Endothelial cell of umbilical vein (primary cell): ENCODE data around the gene CACNB4. TPM values are rescaled to one million over a fixed set of nuclear protein-coding genes. Genes with fewer than 3 reads are reported as not detected.

Experiments used
- BruUV-seq: library from RNA; stranded (reverse); fragments of 400-500 nt; replicated peaks from 2 replicates; lab custom pipeline; 2021; lab: Mats Ljungman, UMichigan
- CTCF ChIA-PET: fragments of 300-600, 350-600 bp; sonication (Branson Sonifier 250); formaldehyde crosslinking; loops from one replicate; lab custom pipeline; 2021; ENCODE audit warnings: antibody characterized with exemption, inconsistent platforms; lab: Charles Lee
- POLR2A ChIA-PET: fragments of 300-600, 350-600 bp; sonication (Branson Sonifier 250); formaldehyde crosslinking; loops from one replicate; lab custom pipeline; 2021; ENCODE audit warnings: antibody characterized with exemption, inconsistent platforms; lab: Charles Lee
- DNase-seq: peaks from one replicate; pipeline ENCODE4 v3.0.0-alpha.2; 2011; ENCODE audit warnings: low read depth, low spot score
- FAIRE-seq: peaks from 2 replicates; lab custom pipeline; 2011; peaks lifted over from hg19 to GRCh38; lab: Jason Lieb, UNC
- H2AFZ ChIP-seq: 2 replicates; pipeline ENCODE4 v1.6.0; 2012; ENCODE audit warnings: low read depth, low read length, control low read depth, inconsistent platforms
- H3K27ac ChIP-seq: 2 replicates; pipeline ENCODE4 v1.5.1; 2011; ENCODE audit warnings: low read depth, mild to moderate bottlenecking, control low read depth, low read length, moderate library complexity; ENCODE audit not compliant: insufficient read depth
- H3K27me3 ChIP-seq, 2 experiments: 2 replicates each; pipeline versions ENCODE4 v1.6.0 to v1.6.1; 2011; ENCODE audit warnings: low read length in 2 of 2, mixed read lengths in 1 of 2; ENCODE audit not compliant: control insufficient read depth in 2 of 2, insufficient read depth in 2 of 2
- H3K36me3 ChIP-seq, 2 experiments: 2 replicates in 1 of 2; 3 replicates in 1 of 2; pipeline ENCODE4 v1.5.1; 2011; ENCODE audit warnings: low read length in 2 of 2, mild to moderate bottlenecking in 1 of 2, moderate library complexity in 1 of 2; ENCODE audit not compliant: control insufficient read depth in 2 of 2, insufficient read depth in 2 of 2; ENCODE audit errors: extremely low read depth in 1 of 2
- H3K4me1 ChIP-seq: 3 replicates; pipeline ENCODE4 v1.5.1; 2011; ENCODE audit warnings: mild to moderate bottlenecking, low read length; ENCODE audit not compliant: control insufficient read depth, insufficient read depth; ENCODE audit errors: extremely low read depth
- H3K4me2 ChIP-seq: 2 replicates; pipeline ENCODE4 v1.6.1; 2011; ENCODE audit warnings: low read length, control low read depth, mixed read lengths; ENCODE audit not compliant: insufficient read depth
- H3K4me3 ChIP-seq, 3 experiments: fragments of 200-600 bp in 1 of 3; sonication (generic), shearing (Covaris generic) in 1 of 3; replicated peaks in 1 of 3; 2 replicates each; pipeline ENCODE4 v1.5.1; 2011 to 2016; ENCODE audit warnings: control low read depth in 3 of 3, low read length in 3 of 3, mild to moderate bottlenecking in 2 of 3, inconsistent platforms in 1 of 3, low read depth in 1 of 3, moderate library complexity in 1 of 3; ENCODE audit not compliant: insufficient read depth in 1 of 3
- H3K79me2 ChIP-seq: 2 replicates; pipeline ENCODE4 v1.6.0; 2012; ENCODE audit warnings: low read length, inconsistent platforms; ENCODE audit not compliant: control insufficient read depth, insufficient read depth
- H3K9ac ChIP-seq: replicated peaks from 2 replicates; pipeline ENCODE3; 2011; ENCODE audit warnings: low read length, control low read depth; ENCODE audit not compliant: insufficient read depth; ENCODE audit errors: extremely low read depth
- H3K9me1 ChIP-seq: replicated peaks from 3 replicates; pipeline ENCODE4 v1.6.0; 2011; ENCODE audit warnings: mild to moderate bottlenecking, low read length; ENCODE audit not compliant: control insufficient read depth, insufficient read depth; ENCODE audit errors: extremely low read depth
- H3K9me3 ChIP-seq: replicated peaks from 2 replicates; pipeline ENCODE4 v1.5.1; 2012; ENCODE audit warnings: low read length, inconsistent platforms; ENCODE audit not compliant: control insufficient read depth, insufficient read depth
- H4K20me1 ChIP-seq: replicated peaks from 2 replicates; pipeline ENCODE3; 2011; ENCODE audit warnings: mild to moderate bottlenecking, low read length; ENCODE audit not compliant: control insufficient read depth, insufficient read depth; ENCODE audit errors: extremely low read depth
- EZH2 ChIP-seq: IDR thresholded peaks from 2 replicates; pipeline ENCODE4 v1.6.1; 2012; ENCODE audit warnings: borderline replicate concordance, low read depth, mild to moderate bottlenecking, moderate library complexity, low read length, inconsistent platforms; ENCODE audit not compliant: severe bottlenecking
- FOS ChIP-seq: IDR thresholded peaks from 2 replicates; pipeline ENCODE4 v1.6.1; 2011; ENCODE audit warnings: mild to moderate bottlenecking, low read length, moderate library complexity, borderline replicate concordance; ENCODE audit not compliant: insufficient read depth
- GATA2 ChIP-seq: IDR thresholded peaks from 2 replicates; pipeline ENCODE4 v1.7.0; 2011; ENCODE audit warnings: low read depth, mild to moderate bottlenecking, moderate library complexity, mixed read lengths, low read length; ENCODE audit not compliant: insufficient read length, insufficient read depth
- JUN ChIP-seq: IDR thresholded peaks from 2 replicates; pipeline ENCODE4 v1.6.1; 2011; ENCODE audit warnings: borderline replicate concordance, low read depth; ENCODE audit not compliant: insufficient read length, insufficient read depth
- MYC ChIP-seq: IDR thresholded peaks from one replicate; pipeline ENCODE4 v1.6.1; 2011; ENCODE audit warnings: mild to moderate bottlenecking, low read depth, low read length
- POLR2A ChIP-seq: IDR thresholded peaks from 2 replicates; pipeline ENCODE4 v1.6.1; 2012; ENCODE audit warnings: low read depth, mild to moderate bottlenecking, control low read depth, low read length
- POLR2AphosphoS5 ChIP-seq: IDR thresholded peaks from 2 replicates; pipeline ENCODE4 v1.6.1; 2012; ENCODE audit warnings: low read depth, mild to moderate bottlenecking, control low read depth, low read length, moderate library complexity; ENCODE audit not compliant: insufficient read depth
- dilution Hi-C: fragments of 300-500 bp; cut with MboI; formaldehyde crosslinking; loops from one replicate; pipeline ENCODE4 v1.15.0; 2019; ENCODE audit warnings: low sequenced_read_pairs; ENCODE audit not compliant: extremely low pct_ligation_motif_present
- intact Hi-C: fragments of 100-400 bp; cut with micrococcal nuclease; formaldehyde crosslinking; loops from one replicate; pipeline ENCODE4 v1.10.0; 2022
- polyA plus RNA-seq, 4 experiments: library from polyadenylated mRNA; depleted of rRNA in 3 of 4; stranded (reverse) in 3 of 4; unstranded in 1 of 4; fragments of >200 nt; gene quantifications; 2 replicates each; pipeline versions ENCODE4 v1.2.1 to v1.2.3, GENCODE V29; 2011 to 2012; ENCODE audit warnings: missing spikeins in 1 of 4
- total RNA-seq: library from RNA; stranded (reverse); gene quantifications from 2 replicates; pipeline ENCODE4 v1.2.3, GENCODE V29; 2021
- TF ChIP-seq, protein P1 (sequence below): IDR thresholded peaks from 2 replicates; pipeline ENCODE4 v1.6.1; 2011; ENCODE audit not compliant: insufficient read depth, insufficient read length
- TF ChIP-seq, protein P2 (sequence below), 2 donors: IDR thresholded peaks; 1 replicate in 1 of 2; 2 replicates in 1 of 2; pipeline ENCODE4 v1.5.1; 2011; ENCODE audit warnings: low read length in 2 of 2, mild to moderate bottlenecking in 2 of 2, moderate library complexity in 2 of 2, control low read depth in 1 of 2, inconsistent platforms in 1 of 2, low read depth in 1 of 2; ENCODE audit not compliant: insufficient read depth in 1 of 2; ENCODE audit errors: extremely low read depth in 1 of 2

CACNB4 gene
- total and polyA plus RNA-seq, 2 donors (not counting 3 experiments of a cell fraction or from before 2014, with no cell fraction given) = 0.23 to 0.58 TPM

DNA sequence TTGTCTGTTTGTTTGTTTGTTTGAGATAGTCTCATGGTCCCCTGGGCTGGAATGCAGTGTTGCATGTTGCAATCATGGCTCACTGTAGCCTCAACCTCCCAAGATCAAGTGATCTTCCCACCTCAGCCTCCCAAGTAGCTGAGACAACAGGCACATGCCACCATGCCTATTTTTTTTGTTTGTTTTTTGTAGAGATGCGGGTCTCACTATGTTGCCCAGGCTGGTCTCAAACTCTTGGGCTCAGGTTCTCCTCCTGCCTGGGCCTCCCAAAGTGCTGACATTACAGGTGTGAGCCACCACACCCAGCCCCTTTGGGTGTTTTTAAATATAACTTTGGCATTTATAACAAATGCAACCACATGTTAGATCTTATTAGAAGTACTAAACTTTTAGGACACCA lies 308.2 kb downstream of the CACNB4 start:
- dilution Hi-C loops = no loop called here
- H3K9ac ChIP-seq = no peak overlapping the region
- POLR2A ChIA-PET = no interaction called here
- CTCF ChIA-PET = no interaction called here
- no peaks in the 10 kb centered on the region for H3K4me1 ChIP-seq
- FAIRE-seq (no peak), DNase-seq (no peak)
- no peak overlapping the region for H3K27ac ChIP-seq
- H3K27me3 ChIP-seq = no peaks in the 10 kb centered on the region
- no peaks in the 10 kb centered on the region for H3K9me3 ChIP-seq
- no peaks in the 10 kb centered on the region for H3K79me2 ChIP-seq
- H2AFZ ChIP-seq = no peak overlapping the region
- no peaks in the 10 kb centered on the region for H4K20me1 ChIP-seq
- BruUV-seq = no TSS peak
- no peak overlapping the region for H3K4me2 ChIP-seq
- intact Hi-C loops = no loop called here
- H3K36me3 ChIP-seq = no peaks in the 10 kb centered on the region
- H3K4me3 ChIP-seq = no peak overlapping the region
- H3K9me1 ChIP-seq = no peaks in the 10 kb centered on the region
- TF ChIP-seq FOS (no peak), EZH2 (no peak), MYC (no peak), JUN (no peak), POLR2AphosphoS5 (no peak), POLR2A (no peak), GATA2 (no peak)
- TF ChIP-seq, protein P1, sequence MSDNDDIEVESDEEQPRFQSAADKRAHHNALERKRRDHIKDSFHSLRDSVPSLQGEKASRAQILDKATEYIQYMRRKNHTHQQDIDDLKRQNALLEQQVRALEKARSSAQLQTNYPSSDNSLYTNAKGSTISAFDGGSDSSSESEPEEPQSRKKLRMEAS = no peak
- TF ChIP-seq, protein P2, sequence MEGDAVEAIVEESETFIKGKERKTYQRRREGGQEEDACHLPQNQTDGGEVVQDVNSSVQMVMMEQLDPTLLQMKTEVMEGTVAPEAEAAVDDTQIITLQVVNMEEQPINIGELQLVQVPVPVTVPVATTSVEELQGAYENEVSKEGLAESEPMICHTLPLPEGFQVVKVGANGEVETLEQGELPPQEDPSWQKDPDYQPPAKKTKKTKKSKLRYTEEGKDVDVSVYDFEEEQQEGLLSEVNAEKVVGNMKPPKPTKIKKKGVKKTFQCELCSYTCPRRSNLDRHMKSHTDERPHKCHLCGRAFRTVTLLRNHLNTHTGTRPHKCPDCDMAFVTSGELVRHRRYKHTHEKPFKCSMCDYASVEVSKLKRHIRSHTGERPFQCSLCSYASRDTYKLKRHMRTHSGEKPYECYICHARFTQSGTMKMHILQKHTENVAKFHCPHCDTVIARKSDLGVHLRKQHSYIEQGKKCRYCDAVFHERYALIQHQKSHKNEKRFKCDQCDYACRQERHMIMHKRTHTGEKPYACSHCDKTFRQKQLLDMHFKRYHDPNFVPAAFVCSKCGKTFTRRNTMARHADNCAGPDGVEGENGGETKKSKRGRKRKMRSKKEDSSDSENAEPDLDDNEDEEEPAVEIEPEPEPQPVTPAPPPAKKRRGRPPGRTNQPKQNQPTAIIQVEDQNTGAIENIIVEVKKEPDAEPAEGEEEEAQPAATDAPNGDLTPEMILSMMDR (IDR thresholded peaks at IDR 0.05; ENCODE audit: extremely low read depth in 1 of 2, insufficient read depth in 1 of 2, low read depth in 1 of 2, low read length in 2 of 2) = no peak
